ENCODE measurements around the gene CASTOR1.
"Not testable (repeated sequence)": the region's sequence is repeated elsewhere in the genome, so short reads cannot be mapped to it uniquely, and the experiment has no call there.

- TF ChIP-seq POLR2A, CTCF (IDR thresholded peaks at IDR 0.05): not testable (repeated sequence)
These were observed 49.0 kb upstream of the CASTOR1 start for GRCh38 chr22:30338341-30338740.

All from thyroid gland (tissue), 4 donors.